ENCODE results near the gene GRIN3B. TPM values are rescaled to one million over a fixed set of nuclear protein-coding genes. Genes with fewer than 3 reads are reported as not detected.

Gene GRIN3B
- total RNA-seq, 1 donor: 0.81 TPM

DNA sequence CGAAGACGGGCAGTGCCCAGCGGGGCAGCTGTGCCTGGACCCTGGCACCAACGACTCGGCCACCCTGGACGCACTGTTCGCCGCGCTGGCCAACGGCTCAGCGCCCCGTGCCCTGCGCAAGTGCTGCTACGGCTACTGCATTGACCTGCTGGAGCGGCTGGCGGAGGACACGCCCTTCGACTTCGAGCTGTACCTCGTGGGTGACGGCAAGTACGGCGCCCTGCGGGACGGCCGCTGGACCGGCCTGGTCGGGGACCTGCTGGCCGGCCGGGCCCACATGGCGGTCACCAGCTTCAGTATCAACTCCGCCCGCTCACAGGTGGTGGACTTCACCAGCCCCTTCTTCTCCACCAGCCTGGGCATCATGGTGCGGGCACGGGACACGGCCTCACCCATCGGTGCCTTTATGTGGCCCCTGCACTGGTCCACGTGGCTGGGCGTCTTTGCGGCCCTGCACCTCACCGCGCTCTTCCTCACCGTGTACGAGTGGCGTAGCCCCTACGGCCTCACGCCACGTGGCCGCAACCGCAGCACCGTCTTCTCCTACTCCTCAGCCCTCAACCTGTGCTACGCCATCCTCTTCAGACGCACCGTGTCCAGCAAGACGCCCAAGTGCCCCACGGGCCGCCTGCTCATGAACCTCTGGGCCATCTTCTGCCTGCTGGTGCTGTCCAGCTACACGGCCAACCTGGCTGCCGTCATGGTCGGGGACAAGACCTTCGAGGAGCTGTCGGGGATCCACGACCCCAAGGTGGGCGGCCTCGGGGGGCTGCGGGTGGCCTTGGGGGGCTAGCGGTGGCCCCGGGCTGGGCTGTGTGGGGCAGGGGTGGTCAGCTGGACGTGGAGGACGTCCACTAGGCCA is 4.8 kb downstream of the GRIN3B start:
- DNase-seq (ENCODE audit: low read depth in 2 of 3, low spot score in 2 of 3): no peak

DNA sequence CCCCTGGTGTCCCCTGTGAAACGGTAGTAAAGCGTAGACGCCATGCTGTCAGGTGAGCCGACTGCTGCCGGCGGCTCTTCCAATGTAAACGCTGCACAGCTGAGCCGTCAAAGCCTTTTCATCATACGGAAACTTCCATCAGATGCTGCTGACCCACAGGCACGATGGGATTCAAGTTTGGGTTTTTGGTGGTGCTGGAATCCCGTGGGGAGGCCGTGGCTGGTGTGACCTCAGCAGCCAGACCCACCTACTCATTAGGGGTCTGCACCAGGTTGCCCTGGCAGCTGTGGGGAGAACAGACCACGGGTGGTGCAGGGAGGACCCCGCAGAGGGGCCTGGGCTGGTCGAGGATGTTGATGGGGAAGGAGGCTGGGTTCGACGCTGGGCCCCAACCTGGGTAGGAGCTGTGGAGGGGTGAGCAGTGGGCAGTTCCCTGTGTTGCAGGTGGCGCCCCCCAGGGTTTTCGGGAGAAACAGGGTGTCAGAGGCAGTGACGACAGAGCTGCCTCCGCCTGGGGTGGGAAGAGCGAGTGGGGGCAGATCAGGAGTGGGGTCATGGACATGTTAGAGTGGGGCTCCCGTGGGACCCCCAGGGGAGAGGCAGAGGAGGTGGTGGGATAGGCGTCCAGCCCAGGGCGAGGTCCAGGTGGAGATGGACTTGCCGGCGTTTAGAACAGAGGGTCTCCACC is 6.6 kb downstream of the GRIN3B start:
- no peak for DNase-seq (ENCODE audit: low read depth in 2 of 3, low spot score in 2 of 3)

DNA sequence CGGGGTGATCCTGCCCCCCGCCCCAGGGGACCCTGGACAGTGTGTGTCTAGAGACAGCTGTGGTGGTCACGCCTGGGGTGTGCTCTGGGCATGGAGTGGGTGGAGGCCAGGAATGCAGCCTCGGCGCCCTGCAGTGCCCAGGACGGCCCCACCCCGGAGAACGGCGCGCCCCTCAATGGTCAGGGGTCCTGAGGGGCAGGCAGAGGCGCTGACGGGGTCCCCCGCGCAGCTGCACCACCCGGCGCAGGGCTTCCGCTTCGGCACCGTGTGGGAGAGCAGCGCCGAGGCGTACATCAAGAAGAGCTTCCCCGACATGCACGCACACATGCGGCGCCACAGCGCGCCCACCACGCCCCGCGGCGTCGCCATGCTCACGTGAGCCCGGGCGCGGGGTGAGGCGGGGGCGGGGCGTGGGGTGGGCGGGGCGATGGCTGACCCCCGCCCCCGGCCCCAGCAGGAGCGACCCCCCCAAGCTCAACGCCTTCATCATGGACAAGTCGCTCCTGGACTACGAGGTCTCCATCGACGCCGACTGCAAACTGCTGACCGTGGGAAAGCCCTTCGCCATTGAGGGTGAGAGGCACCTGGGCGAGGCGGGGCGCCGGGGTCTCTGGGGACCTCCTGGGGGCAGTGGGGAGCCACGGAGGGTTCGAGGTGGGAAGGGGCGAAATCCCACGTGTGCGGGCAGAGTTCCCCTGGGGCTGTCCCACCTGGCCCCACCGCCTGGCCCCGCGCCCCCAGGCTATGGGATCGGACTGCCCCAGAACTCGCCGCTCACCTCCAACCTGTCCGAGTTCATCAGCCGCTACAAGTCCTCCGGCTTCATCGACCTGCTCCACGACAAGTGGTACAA is 7.4 kb downstream of the GRIN3B start:
- DNase-seq (ENCODE audit: low read depth in 2 of 3, low spot score in 2 of 3): no peak

DNA sequence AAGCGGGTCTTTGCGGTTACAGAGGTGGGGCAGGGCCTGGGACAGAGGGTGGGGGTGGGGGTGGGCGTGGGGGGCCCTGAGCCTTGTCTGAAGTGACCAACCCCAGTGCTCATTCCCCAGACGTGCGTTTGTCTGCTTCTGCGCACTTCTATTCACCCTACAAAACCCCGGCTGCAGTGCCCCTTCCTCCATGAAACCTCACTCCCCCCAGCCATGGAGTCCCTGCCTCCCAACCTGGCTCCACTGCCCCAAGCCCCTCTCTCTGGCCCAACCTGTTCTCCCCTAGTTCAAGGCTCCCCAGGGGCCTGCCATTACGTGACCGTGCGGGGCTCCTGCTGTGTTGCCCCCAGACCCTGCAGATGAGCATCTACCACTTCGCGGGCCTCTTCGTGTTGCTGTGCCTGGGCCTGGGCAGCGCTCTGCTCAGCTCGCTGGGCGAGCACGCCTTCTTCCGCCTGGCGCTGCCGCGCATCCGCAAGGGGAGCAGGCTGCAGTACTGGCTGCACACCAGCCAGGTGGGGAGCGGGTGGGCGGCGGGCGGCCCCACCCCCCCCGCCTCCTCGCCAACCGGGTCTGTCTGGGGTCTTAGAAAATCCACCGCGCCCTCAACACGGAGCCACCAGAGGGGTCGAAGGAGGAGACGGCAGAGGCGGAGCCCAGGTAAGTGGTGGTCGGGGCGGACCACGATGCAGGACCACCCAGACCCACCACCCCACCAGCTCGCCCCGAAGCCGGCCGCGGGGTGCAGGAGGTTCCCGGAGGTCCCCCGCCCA is 8.2 kb downstream of the GRIN3B start:
- DNase-seq (ENCODE audit: low read depth in 2 of 3, low spot score in 2 of 3): no peak

DNA sequence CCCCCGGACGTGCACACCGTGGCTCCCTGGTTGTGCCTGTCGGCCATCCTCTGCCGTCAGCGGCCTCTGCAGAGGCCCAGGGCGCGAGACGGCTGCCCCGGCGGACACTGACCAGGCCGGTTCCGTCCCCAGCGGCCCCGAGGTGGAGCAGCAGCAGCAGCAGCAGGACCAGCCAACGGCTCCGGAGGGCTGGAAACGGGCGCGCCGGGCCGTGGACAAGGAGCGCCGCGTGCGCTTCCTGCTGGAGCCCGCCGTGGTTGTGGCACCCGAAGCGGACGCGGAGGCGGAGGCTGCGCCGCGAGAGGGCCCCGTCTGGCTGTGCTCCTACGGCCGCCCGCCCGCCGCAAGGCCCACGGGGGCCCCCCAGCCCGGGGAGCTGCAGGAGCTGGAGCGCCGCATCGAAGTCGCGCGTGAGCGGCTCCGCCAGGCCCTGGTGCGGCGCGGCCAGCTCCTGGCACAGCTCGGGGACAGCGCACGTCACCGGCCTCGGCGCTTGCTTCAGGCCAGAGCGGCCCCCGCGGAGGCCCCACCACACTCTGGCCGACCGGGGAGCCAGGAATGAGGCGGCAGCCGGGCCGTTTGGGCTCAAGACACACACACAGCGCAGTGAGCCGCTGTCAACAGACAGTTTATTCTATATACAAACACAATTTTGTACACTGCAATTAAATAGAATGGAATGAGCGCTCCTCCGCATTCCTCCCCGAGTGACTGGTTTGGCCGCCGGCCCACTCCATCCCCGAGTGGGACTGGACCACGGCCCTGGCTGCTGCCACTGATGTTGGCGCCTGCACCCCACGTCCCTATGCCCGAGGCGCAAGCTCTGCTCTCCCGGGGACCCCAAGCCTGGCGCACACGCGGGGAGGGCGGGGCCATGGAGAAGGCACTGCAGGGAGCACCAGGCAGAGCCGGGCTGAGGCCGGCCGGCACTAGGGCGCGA is 9.1 kb downstream of the GRIN3B start:
- DNase-seq (ENCODE audit: low read depth in 2 of 3, low spot score in 2 of 3): no peak

DNA sequence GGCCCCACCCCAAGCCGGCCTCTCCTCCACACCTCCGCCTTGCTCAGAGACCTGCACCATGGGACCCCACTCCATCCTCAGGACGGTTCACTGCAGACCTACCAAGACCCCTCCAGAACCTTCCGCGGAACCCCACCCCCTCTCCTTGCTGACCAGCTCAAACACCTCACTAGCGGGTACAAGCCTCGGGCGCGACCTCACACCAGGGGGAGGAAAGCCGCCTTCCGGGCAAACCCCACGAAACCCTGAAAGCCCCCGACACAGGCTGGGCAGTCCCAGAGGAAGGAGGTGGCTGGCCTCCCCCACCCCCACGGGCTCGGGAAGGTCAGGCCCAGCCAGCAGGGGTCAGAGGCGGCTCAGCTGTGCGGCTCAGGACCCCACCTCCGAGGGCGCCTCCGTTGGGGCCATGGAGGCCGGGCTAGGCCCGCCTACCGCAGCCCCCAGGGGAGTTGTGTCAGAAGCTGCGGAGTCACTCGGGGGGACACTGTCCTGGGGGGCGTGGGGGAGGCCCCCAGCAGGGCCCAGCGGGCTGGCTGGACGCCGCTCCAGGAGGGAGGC is 9.8 kb downstream of the GRIN3B start:
- DNase-seq (ENCODE audit: low read depth in 2 of 3, low spot score in 2 of 3): no peak

DNA sequence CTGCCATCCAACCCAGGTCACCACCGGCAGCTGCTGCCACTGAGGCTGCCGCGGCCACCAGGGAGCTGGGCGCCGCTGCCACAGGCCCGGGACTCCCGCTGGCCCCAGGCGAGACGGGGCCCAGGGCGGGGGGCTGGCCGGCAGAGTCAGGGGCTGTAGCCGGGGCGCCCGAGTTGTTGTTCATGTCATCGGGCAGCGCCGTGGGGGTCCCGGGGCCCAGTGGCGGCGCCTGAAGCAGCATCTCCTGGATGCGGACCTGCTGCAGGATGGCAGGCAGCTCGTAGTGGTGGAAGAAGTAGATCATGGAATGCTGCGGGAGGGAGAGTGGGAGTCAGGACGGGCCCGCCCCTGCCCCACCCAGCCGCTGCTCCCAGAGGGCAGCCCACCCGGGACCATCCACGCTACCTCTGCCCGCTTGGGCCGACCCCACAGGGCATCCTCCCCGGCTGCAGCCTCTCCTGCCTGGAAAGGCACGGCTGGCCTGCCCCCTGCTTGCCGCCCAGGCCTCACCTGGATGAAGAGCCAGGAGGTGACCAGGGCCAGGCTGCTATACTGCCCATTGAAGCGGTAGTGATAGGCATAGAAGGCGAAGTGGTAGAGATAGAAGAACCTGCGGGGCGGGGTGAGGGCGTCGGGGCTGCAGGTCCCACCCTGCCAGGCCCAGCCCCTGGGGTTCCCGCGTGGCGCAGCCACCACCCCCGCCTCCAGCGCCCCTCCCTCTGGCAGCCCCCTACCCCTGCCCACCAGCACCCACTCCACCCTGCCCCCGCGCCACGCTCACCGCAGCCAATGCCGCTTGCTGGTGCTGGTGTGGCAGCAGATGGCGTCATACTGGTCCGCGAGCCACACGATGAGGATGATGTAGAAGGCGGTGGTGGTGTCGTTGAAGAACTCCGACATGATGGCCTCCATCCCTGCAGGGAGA is 10.6 kb downstream of the GRIN3B start:
- DNase-seq (ENCODE audit: low read depth in 2 of 3, low spot score in 2 of 3): no peak

DNA sequence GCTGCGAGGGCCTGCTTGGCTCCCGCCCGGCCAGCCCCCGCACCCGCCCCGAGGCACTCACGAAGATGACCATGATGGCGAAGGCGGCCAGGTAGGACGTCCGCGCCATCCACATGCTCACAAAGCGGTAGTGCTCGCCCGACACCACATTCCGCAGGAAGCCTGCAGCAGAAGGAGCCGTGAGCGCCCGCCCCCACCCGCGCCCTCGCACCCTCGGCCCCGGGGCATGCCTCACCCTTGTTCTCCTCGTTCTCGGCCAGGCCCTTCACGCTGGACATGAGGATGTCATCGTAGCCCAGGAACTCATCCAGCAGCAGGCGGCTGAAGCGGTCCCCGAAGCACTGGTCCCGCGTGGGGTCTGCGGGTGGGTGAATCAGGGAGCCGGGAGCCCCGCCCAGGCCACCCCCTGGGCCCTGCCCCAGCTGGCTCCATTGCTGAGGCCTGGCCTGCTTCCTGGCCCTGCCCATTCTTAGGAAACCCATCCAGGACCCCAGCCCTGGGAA is 11.7 kb downstream of the GRIN3B start:
- no peak for DNase-seq (ENCODE audit: low read depth in 2 of 3, low spot score in 2 of 3)

DNA sequence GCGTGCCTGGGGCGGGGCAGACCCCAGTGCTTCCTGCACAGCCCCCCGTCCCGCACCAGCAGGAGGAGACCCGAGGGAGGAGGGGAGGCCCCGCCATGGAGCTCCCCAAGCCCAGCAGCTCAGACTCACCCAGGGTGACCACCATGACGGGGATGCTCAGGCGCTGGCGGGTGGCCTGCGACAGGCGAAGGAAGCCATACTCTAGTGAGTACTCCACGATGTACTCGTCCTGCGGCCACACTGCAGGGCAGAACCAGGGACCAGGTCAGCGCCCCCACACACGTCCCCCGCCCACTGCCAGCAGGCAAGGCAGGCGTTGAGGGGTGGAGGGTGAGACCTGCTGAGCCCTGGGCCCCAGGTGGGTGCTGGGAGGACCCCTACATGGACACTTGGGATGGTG is 12.1 kb downstream of the GRIN3B start:
- no peak for DNase-seq (ENCODE audit: low read depth in 2 of 3, low spot score in 2 of 3)

DNA sequence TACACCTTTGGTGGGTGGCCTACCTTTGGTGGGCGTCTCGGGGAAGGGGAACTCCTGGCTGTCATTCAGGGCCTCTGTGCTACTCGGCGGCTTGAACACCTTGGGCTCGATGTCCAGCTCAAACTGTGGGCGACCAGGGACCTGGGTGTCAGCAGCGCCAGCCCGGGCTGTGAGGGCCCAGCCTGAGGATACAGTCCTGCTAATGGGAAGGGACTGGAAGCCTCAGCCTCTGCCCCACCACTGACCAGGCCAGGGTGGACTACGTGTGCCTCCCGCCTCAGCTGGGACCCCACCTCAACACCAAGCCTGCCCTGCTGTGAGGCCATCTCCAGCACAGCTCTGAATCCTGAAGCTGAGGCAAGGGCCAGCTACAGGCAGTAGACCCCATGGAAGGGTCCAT is 13.0 kb downstream of the GRIN3B start:
- no peak for DNase-seq (ENCODE audit: low read depth in 2 of 3, low spot score in 2 of 3)

DNA sequence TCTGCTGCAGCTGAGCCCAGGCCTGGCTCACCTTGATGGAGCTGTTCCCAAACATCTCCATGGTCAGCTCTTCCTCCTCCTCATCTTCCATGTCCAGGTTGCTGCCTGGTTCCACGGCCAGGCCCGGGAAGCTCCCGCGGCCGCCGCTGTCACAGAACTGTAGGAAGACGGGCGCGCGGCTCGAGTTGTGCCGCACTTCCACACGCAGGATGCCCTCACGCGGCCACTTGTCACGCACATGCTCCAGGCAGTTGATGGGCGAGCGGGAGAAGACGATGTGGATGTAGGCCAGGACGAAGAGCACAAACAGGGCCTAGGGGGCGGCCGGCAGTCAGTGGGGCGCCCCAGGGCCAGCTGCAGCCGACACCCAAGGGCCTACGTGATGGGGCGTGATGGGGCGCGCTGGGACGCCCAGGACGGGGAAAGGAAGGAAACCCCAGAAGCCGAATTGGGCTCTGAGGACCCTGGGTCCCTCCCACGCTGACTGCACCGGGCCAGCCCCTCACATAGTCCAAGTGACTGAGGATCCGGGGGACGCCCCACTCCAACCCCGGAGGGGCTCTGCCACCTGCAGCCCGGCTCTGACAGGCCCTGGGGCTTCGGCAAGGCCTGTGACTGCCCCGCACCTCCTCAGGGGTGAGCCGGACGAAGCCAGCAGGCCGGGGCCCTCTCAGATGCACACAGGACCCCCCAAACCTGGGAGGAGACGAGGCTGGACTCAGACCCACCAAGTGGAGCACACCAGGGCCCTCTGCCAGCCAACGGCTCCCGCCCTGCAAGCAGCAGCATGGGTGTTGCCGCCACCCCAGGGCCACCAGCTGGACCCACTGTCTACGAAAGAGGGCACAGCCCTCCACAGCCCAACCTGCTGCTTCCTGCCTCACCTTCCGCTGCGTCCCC is 14.2 kb downstream of the GRIN3B start:
- no peak for DNase-seq (ENCODE audit: low read depth in 2 of 3, low spot score in 2 of 3)

DNA sequence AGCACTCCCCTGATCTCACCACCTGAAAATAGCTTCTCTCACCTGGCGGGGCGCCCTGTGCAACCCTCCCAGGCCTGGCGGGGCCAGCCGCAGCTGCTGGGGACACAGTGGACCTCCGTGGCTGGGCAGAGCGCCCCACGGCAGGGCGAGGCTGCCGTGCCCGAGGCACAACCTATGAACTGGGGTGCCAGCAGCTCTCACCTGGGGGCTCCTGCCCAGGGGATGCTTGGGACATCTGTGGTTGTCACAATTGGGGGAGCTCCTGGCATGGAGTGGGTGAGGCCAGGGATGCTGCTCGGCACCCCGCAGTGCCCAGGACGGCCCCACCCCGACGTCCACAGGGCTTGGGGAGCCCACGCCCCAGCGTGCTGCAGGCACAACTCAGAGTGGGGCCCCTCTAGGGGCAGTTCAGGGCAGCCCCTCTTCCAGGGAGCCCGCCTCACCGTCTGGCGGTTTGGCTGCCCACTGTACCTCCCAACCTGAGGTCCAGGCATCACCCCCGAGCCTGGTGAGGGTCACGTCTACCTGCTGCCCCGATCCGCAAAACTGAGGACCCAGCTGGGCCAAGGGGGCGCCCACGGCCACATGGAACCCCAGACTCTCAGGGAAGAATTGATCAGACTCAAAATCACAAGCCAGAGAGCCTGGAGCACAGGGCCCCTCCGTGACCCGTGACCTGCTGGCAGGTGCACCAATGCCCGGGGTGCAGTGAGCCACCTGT is 15.0 kb downstream of the GRIN3B start:
- DNase-seq (ENCODE audit: low read depth in 2 of 3, low spot score in 2 of 3): no peak

DNA sequence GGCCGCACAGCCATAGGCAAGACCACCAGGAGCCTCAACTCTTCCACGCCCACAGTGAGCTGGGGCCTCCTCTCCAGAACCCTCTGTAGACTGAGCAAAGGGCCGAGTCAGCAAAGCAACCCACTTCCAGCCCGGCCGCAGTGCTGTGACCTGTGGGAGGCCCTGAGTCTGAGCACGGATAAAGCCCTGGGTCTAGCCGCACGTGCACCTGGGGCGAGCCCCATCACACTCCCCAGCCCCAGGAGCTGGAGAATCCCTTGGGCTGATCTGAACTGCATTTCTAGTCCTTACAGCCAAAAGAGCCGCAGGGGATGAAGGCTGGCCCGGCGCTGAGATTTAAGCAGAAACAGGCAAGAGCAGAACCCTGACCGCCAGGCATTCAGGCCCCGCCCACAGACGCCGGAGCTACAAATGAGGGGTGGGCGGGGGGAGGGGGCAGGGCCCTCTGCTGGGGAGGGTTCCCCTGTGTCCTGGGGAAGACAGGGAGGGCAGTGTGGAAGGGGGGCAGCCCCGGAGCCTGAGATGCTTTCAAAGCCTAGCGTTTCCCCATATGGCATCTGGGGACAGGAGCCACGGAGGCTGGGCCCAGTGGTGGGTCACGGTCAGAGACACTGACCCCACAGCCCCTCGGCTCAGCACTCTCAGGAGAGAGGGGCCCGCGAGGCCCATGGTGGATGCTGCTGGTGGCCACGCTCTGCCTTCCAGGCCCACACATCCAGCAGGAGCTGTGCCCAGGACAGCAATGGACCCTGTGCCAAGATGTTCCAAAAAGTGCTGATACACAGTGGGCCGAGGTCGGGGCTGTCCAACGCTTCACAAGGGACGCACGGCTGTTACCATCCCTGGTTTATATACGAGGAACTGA is 15.8 kb downstream of the GRIN3B start:
- DNase-seq (ENCODE audit: low read depth in 2 of 3, low spot score in 2 of 3): no peak

DNA sequence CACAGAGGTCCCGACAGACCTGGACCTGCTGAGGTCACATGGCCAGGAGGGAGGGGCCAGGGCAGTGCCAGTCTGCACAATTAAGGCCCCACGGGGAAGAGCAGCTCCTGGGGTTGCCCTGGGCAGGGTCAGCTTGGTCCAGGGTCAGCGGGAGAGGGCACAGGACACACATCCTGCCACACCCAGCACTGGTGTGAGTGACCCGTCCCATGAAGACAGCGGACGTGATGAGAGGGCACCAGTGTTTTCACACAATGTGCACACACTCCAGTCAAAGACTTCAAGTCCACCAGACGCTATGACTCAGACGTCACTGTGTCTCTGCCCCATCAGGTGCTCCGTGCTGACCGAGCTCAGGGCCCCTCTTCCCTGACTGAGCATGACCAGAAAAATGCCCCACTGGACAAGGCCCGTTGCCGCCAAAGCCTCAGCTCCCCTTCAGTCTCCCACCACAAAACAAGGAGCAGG is 16.5 kb downstream of the GRIN3B start:
- no peak for DNase-seq (ENCODE audit: low read depth in 2 of 3, low spot score in 2 of 3)
